Coronary artery (tissue), 2 donors: Measurements from ENCODE around the gene AATK.

Experiments
- DNase-seq: peaks from one replicate; pipeline ENCODE4 v3.0.0-alpha.2; 2017; ENCODE audit warnings: low spot score
- H3K27ac ChIP-seq, 2 donors: fragments of 200-600 bp; sonication (generic); one replicate each; pipeline ENCODE4 v1.5.1; 2016 to 2019
- H3K4me3 ChIP-seq: fragments of 200-600 bp; sonication (generic); 2 replicates; pipeline ENCODE4 v1.5.1; 2016; ENCODE audit warnings: mild to moderate bottlenecking, moderate library complexity
- CTCF ChIP-seq: fragments of 200-600 bp; sonication (generic); IDR thresholded peaks from one replicate; pipeline ENCODE4 v1.5.1; 2019; ENCODE audit warnings: antibody characterized with exemption

AATK gene

DNA sequence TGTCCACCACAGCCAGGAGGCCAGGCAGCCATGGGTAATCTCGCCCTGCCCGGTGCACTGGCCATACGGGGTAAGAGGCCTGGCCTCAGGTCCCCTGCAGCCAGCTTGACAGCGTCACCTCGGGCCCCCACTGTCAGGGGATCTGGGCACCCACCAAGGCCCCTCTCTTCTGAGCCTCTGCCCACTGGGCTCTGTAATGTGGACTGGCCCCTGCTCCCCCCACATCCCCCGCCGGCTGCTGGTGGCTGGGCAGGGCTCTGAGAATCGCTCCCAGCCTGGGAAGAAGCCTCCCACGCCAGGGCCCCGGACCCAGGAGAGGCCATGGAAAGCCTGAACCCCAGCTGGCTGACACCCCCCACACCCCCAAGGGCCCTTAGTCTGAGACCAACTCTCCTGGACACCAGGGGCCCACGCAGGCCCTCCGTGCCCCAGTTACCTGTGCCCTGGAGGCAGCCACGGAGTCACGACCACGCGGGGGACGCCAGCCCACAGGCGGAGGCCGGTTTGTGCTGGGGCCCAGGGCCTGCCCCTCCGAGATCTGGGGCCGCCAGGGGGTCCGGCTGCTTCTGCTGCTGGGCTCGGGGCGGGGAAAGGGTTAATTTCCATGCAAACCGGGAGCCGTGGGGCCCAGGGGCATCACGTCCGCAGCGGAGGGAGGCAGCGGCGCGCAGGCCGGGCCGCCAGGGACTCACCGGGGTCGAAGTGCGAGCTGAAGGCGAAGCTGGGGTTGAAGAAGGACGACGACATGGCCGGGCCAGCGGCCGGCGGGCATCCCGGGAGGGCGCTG lies 582 bp downstream of the AATK start, which contains the start of gene PVALEF:
Gene PVALEF (plus strand): TSS at position 262 of the 787 bp plus-strand sequence. CDS start 15,720 bp downstream, outside the sequence.
- DNase-seq, result no peak
- Histone ChIP-seq H3K27ac (peak within 1 kb of the TSS in 1 of 2 donors; percentile 67), H3K4me3 (peak within 1 kb of the TSS; percentile 80)

DNA sequence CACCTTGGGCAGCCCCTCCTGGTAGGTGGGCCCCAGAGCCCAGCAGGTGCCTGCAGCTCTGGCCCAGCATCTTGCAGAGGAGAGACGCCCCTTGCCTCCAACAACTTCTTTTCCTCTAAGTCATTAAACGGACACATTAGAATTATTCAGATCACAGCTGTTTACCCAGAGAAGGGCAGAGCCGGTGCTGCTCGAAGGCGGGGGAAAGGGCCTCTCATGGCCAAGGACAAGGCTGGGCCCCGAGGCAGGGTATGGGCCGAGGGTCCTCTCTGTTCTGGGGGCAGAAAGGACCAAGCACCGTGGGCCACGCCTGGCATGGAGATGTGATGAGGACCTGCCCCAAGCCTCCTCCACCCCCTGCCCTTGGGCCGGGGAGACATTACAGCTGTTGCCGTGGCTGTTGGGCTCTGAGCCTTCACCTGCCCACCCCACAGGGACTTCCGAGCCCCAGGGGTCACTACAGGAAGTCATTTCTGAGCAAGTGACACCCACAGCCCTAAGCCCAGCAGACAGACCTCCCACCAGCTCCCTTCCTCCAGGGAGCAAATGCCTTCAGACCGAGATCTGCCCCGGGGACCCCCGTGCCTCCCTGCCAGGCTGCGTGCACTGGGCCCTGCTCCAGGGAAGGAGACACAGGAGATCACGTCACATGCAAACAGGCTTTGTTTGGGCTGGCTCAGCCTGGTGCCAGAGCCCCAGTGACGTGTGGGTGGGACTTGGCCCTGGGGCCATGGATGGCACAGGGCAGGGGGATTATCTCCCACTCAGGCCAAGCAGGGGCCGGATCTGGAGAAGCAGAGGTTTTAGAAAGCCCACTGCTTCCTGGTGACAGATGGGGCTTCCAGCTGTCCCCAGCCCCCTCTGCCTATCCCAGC lies 1.4 kb downstream of the AATK start:
- no peak for DNase-seq
- H3K27ac ChIP-seq, result peak overlapping the region in 1 of 2 donors; percentile 67
- TF ChIP-seq CTCF, result no peak
- H3K4me3 ChIP-seq, result peak overlapping the region; percentile 80

More for the DNA sequence above, 582 bp downstream of the AATK start, which contains the start of gene PVALEF:
- no peak for TF ChIP-seq CTCF

DNA sequence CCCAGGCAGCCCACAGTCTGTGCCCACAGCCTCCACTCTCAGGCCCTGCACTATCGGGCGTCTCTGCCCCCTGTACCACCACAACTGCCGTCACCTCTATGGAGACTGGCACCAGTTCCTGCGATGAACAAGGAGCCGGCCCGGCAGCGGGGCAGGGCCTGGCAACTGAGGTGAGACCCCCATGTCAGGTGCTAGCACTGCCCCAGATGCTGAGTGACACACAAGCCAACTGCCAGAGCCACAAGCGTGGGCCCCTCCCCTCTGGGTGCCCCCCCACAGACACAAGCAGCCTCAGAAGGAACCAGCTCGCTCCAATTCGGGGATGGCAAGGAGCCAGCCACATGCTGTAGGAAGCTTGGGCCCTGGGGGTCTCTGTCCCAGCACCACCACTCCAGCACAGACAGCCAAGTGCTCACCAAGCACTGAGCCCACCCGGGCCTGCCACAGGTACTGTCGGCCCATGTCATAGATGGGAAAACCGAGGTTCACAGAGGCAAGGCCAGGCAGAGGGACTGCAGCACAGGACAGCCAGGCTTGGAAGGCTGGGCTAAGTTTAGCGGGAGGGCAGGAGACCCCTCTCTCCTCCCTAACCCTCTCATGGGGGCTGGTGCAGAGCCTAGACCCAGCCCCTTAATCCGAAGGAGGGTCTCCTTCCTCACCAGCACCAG lies 2.2 kb downstream of the AATK start:
- TF ChIP-seq CTCF, result no peak
- no peak overlapping the region for H3K4me3 ChIP-seq
- no peak overlapping the region for H3K27ac ChIP-seq
- no peak for DNase-seq

DNA sequence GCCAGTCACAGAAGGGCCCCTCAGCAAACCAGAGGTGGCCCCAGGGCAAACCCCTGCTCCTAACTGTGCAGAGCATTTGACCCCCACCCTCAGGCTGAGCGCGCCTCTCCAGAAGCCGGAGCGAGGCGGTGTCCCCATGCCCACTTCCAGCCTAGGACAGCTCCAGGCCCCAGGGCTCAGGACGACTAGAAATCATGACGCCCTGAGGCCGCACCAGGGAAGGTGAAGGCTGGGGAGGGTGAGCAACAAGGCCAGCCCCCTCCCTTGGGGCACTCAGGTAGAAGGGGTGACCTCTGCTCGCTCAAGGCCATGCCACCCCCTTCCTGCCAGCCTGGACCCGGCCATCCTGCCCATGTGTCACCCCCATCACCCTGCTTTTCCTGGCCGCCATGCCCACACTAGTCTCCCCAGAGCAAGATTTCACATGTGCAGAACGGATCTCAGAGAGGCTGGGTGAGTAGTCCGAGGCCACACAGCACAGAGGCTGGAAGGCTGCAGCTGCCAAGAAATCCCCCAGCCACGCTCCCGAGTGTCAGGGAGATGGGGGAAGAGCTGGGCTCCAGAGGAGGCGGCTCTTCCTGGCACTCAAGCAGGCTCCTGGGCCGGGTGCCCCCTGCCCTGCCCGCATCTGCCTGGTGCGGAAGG lies 2.8 kb downstream of the AATK start:
- Histone ChIP-seq H3K27ac (no peak overlapping the region), H3K4me3 (no peak overlapping the region)
- no peak for TF ChIP-seq CTCF
- no peak for DNase-seq

GRCh38 chr17:81162491-81162890 lies 3.5 kb downstream of the AATK start:
- no peak for TF ChIP-seq CTCF
- no peak for DNase-seq
- H3K27ac ChIP-seq, result no peak overlapping the region
- H3K4me3 ChIP-seq, result no peak overlapping the region

GRCh38 chr17:81161972-81162371 lies 4.0 kb downstream of the AATK start:
- Histone ChIP-seq H3K27ac (no peak overlapping the region), H3K4me3 (no peak overlapping the region)
- no peak for TF ChIP-seq CTCF
- no peak for DNase-seq
